SK-N-SH treated with all-trans-retinoic acid at 6 μM for 48 hours (cell line): ENCODE measurements around the gene BRPF3.

ENCODE experiments used
- ATAC-seq: fragments of 200-7000 bp; cut with Tn5 transposase; 3 replicates; pipeline ENCODE4 v1.9.1; 2020; ENCODE audit warnings: mild to moderate bottlenecking, moderate library complexity
- ARNTL ChIP-seq: fragments of 450-650 bp; formaldehyde crosslinking; IDR thresholded peaks from 2 replicates; pipeline ENCODE4 v1.5.0; 2020; ENCODE audit warnings: low read depth, mild to moderate bottlenecking, moderate library complexity, borderline replicate concordance
- BACH2 ChIP-seq: fragments of 250-450 bp; sonication (Bioruptor Pico); IDR thresholded peaks from 2 replicates; pipeline ENCODE4 v1.9.0; 2021; ENCODE audit warnings: mild to moderate bottlenecking, borderline replicate concordance
- CSDC2 ChIP-seq: fragments of 250-450 bp; sonication (Bioruptor Pico); IDR thresholded peaks from 2 replicates; pipeline ENCODE4 v1.5.0; 2020; ENCODE audit warnings: mild to moderate bottlenecking, moderate library complexity
- CSRNP3 ChIP-seq: fragments of 250-450 bp; sonication (Bioruptor Pico); IDR thresholded peaks from 2 replicates; pipeline ENCODE4 v1.5.1; 2021; ENCODE audit warnings: mild to moderate bottlenecking, moderate library complexity
- ESRRG ChIP-seq: fragments of 250-450 bp; sonication (Bioruptor Pico); IDR thresholded peaks from 2 replicates; pipeline ENCODE4 v1.6.1; 2021; ENCODE audit warnings: mild to moderate bottlenecking
- ISL1 ChIP-seq: fragments of 250-450 bp; sonication (Bioruptor Pico); IDR thresholded peaks from 2 replicates; pipeline ENCODE4 v2.1.2; 2022; ENCODE audit warnings: mild to moderate bottlenecking, moderate library complexity
- OSR1 ChIP-seq: fragments of 250-450 bp; sonication (Bioruptor Pico); IDR thresholded peaks from 2 replicates; pipeline ENCODE4 v1.8.0; 2022; ENCODE audit warnings: moderate library complexity, mild to moderate bottlenecking, inconsistent platforms
- PATZ1 ChIP-seq: fragments of 250-450 bp; sonication (Bioruptor Pico); IDR thresholded peaks from 2 replicates; pipeline ENCODE4 v1.8.0; 2020; ENCODE audit warnings: mild to moderate bottlenecking, moderate library complexity, borderline replicate concordance
- POU6F1 ChIP-seq: fragments of 250-450 bp; sonication (Bioruptor Pico); IDR thresholded peaks from 2 replicates; pipeline ENCODE4 v1.8.0; 2021; ENCODE audit warnings: low read depth, mild to moderate bottlenecking, moderate library complexity, borderline replicate concordance
- PPARA ChIP-seq: fragments of 250-450 bp; sonication (Bioruptor Pico); IDR thresholded peaks from 2 replicates; pipeline ENCODE4 v1.5.0; 2020; ENCODE audit warnings: mild to moderate bottlenecking, borderline replicate concordance
- RARB ChIP-seq: fragments of 250-450 bp; sonication (Bioruptor Pico); IDR thresholded peaks from 2 replicates; pipeline ENCODE4 v1.8.0; 2021; ENCODE audit warnings: mild to moderate bottlenecking, moderate library complexity
- SNAI2 ChIP-seq: fragments of 250-450 bp; sonication (Bioruptor Pico); IDR thresholded peaks from 2 replicates; pipeline ENCODE4 v1.5.0; 2020; ENCODE audit warnings: mild to moderate bottlenecking, moderate library complexity
- TCF4 ChIP-seq: fragments of 250-450 bp; sonication (Bioruptor Pico); IDR thresholded peaks from 2 replicates; pipeline ENCODE4 v1.8.0; 2021; ENCODE audit warnings: mild to moderate bottlenecking, moderate library complexity, borderline replicate concordance
- TOX ChIP-seq: fragments of 250-450 bp; sonication (Bioruptor Pico); IDR thresholded peaks from 2 replicates; pipeline ENCODE4 v1.8.0; 2021; ENCODE audit warnings: mild to moderate bottlenecking, moderate library complexity, borderline replicate concordance
- TSHZ2 ChIP-seq: fragments of 250-450 bp; sonication (Bioruptor Pico); IDR thresholded peaks from 2 replicates; pipeline ENCODE4 v1.5.0; 2020; ENCODE audit warnings: mild to moderate bottlenecking, moderate library complexity
- ZC3H10 ChIP-seq: fragments of 250-450 bp; sonication (Bioruptor Pico); IDR thresholded peaks from 2 replicates; pipeline ENCODE4 v1.5.1; 2021; ENCODE audit warnings: mild to moderate bottlenecking, moderate library complexity
- ZFP3 ChIP-seq: fragments of 250-450 bp; sonication (Bioruptor Pico); IDR thresholded peaks from 2 replicates; pipeline ENCODE4 v1.5.0; 2020; ENCODE audit warnings: mild to moderate bottlenecking, moderate library complexity
- ZFP30 ChIP-seq: fragments of 450-650 bp; formaldehyde crosslinking; IDR thresholded peaks from 2 replicates; pipeline ENCODE4 v1.5.0; 2022; ENCODE audit warnings: mild to moderate bottlenecking, moderate library complexity
- ZNF565 ChIP-seq: fragments of 450-650 bp; formaldehyde crosslinking; conservative IDR thresholded peaks from 2 replicates; pipeline ENCODE4 v1.5.0; 2020; ENCODE audit warnings: low read depth, mild to moderate bottlenecking, moderate library complexity
- ZNF70 ChIP-seq: fragments of 450-650 bp; formaldehyde crosslinking; IDR thresholded peaks from 2 replicates; pipeline ENCODE4 v1.5.0; 2020; ENCODE audit warnings: mild to moderate bottlenecking, moderate library complexity
- ZNF8 ChIP-seq: fragments of 450-650 bp; formaldehyde crosslinking; IDR thresholded peaks from 2 replicates; pipeline ENCODE4 v1.5.0; 2020; ENCODE audit warnings: mild to moderate bottlenecking, moderate library complexity

The BRPF3 gene

GRCh38 chr6:36239774-36240173 lies 43.2 kb downstream of the BRPF3 start:
- no peak for ATAC-seq

GRCh38 chr6:36241728-36242127 lies 45.2 kb downstream of the BRPF3 start:
- TF ChIP-seq CSRNP3 (CRISPR knock-in tag) (no peak), RARB (CRISPR knock-in tag) (no peak), SNAI2 (CRISPR knock-in tag) (no peak), POU6F1 (CRISPR knock-in tag) (no peak), ESRRG (CRISPR knock-in tag) (no peak), PATZ1 (CRISPR knock-in tag) (no peak), TSHZ2 (CRISPR knock-in tag) (no peak), ZNF8 (CRISPR knock-in tag) (no peak), BACH2 (no peak), CSDC2 (no peak), ZFP30 (CRISPR knock-in tag) (no peak), TCF4 (CRISPR knock-in tag) (no peak), ZNF565 (no peak), ZNF70 (CRISPR knock-in tag) (no peak), ZFP3 (no peak), ZC3H10 (CRISPR knock-in tag) (no peak), PPARA (CRISPR knock-in tag) (no peak), TOX (no peak)
- ATAC-seq, result no peak

More at GRCh38 chr6:36239774-36240173, 43.2 kb downstream of the BRPF3 start:
- TF ChIP-seq ZNF8 (CRISPR knock-in tag) (no peak), ZFP3 (no peak), ZFP30 (CRISPR knock-in tag) (no peak), RARB (CRISPR knock-in tag) (no peak), ARNTL (CRISPR knock-in tag) (no peak), TOX (no peak), BACH2 (no peak), OSR1 (CRISPR knock-in tag) (no peak), CSRNP3 (CRISPR knock-in tag) (no peak), ZNF565 (no peak), CSDC2 (no peak)

- no peak for ATAC-seq
- TF ChIP-seq ZNF565 (no peak), ZFP3 (no peak), POU6F1 (CRISPR knock-in tag) (no peak), ZFP30 (CRISPR knock-in tag) (no peak), ESRRG (CRISPR knock-in tag) (no peak), TSHZ2 (CRISPR knock-in tag) (no peak), ISL1 (no peak), RARB (CRISPR knock-in tag) (no peak), CSRNP3 (CRISPR knock-in tag) (no peak)
These were observed 45.6 kb downstream of the BRPF3 start for GRCh38 chr6:36242161-36242560.
